Activated CD4-positive, alpha-beta T cell treated with anti-CD3 and anti-CD28 coated beads, Interleukin-2, Interleukin-4, amounts not matched to agents 100 ng/mL and 50 ng/mL, durations not matched to agents 16 hours and 8 hours (primary cell): ENCODE data around the gene CCDC142.
"Not testable (repeated sequence)": the region's sequence is repeated elsewhere in the genome, so short reads cannot be mapped to it uniquely, and the experiment has no call there.

ENCODE experiments used
- DNase-seq: peaks from one replicate; pipeline ENCODE4 v3.0.0-alpha.2; 2020; ENCODE audit warnings: low spot score

The CCDC142 gene

GRCh38 chr2:74498500-74499266 lies 15.9 kb upstream of the CCDC142 start:
- peak; percentile 59 for DNase-seq

- no peak for DNase-seq
Observed at GRCh38 chr2:74497777-74498499, 15.1 kb upstream of the CCDC142 start.

GRCh38 chr2:74496997-74497776 lies 14.4 kb upstream of the CCDC142 start:
- no peak for DNase-seq

DNA sequence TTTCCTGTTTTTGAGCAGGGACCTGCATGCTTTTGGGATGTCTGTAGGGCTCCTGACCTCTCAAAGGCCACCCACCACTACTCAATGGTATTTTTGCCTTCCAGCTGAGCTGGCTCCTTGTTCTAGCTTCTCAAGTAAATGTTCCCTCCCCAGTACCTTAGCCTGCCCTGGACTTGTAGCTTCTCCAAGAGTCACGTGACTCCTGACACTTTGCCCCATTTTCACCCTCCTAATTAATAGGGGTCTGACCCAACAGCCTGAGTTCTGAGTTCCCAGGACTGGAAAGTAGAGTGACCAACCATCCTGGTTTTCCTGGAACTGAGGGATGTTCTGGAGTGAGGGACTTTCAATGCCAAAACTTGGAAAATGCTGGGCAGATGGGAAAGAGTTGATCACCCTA lies 12.6 kb upstream of the CCDC142 start:
- DNase-seq: no peak

DNA sequence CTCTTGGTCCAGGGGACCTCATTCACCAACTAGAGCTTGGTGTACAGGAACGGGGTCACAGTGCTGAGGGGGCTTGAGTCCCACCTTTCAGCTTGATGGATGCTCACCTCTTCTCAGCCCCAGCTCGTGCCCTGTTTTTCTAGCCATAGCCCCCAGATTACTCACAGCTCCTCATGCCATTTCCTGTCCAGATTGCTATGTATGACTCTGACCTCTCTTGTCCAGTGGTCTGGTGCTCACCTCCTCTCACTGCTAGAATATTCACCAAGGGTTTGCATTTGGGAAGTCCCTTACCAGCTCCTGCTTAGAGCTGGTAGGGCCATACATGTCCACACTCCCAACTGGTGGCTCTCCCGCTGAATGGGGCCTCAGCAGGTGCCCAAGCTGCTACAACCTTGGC lies 10.7 kb upstream of the CCDC142 start:
- DNase-seq: no peak

DNA sequence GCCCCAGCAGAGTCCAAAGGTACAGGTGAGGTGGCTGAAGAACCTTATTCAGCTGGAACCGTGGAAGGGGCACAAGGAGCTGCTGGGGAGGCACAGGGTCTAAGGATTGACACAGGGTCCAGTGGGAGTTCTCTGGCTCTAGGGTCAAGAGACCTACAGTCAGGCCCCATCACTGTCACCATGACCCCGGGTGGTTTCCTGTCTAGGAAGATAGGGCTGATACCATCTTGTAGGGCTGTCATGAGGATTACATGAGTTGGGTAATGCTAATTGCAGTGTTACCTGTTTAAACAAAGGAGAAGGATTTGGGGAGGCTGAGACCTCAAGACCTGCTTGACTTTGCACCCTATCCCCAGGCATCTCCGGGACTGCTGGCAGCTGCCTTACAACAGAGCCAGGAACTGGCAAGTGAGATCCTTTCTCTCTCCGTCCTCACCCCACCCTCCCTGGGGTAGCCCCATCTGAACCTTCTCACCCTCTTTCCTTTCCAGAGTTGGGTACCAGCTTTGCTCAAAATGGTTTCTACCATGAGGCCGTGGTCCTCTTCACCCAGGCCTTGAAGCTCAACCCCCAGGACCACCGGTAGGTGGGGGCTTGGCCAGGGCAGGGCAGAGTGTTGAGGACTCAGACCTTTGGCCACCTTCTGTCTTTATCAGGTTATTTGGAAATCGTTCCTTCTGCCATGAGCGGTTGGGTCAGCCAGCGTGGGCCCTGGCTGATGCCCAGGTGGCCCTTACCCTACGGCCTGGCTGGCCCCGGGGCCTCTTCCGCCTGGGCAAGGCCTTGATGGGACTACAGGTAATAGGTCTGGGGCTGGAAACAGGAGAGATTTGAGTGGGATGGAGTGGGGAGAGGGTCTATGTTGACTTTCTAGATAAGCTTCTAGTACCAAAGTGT lies 9.1 kb upstream of the CCDC142 start:
- DNase-seq: no peak

DNA sequence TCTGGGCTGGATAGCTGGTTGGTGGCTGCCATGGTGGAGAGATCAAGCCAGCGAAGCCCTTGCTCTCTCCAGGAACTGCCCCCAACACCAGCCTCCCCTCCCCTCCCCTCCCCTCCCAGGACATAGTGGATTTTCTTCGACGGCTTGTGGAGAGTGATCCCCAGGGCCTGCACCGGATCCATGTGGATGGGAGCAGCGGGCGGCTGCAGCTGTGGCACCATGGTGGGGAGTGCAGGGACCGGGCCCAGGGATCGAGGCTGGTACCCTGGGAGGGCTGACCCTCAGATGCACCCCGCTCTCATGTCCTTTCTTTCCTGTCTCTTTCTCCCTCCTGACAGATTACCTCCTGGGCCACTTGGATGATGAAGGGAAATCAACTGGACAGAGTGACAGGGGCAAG lies 7.1 kb upstream of the CCDC142 start:
- DNase-seq: no peak

DNA sequence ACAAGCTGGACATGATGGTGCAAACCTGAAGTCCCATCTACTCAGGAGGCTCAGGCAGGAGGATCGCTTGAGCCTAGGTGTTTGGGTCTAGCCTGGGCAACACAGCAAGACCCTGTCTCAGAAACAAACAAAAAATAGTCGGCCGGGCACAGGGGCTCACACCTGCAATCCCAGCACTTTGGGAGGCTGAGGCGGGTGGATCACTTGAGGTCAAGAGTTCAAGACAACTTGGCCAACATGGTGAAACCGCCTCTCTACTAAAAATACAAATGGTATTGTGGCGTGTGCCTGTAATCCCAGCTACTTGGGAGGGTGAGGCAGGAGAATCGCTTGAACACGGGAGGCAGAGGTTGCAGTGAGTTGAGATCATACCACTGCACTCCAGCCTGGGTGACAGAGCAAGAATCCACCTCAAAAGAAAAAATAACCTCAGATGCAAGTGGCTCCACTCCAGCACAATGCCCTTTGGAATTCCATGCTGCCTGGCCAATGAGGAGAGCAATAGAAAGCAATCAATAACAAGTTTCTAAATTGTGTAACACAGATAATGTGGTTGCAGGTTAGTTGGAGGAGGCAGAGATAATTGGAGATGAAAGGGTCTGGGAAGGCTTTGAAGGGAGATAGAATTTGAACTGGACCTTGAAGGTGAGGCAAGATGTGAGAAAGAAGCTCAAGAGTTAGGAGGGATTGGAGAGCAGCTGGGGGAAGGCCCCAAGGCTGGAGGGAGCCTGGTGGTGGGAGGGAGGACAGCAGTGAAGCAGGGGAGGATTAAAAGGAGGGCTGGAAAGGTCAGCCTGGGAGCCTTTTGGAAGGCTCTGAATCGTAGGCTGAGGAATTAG lies 6.1 kb upstream of the CCDC142 start:
- DNase-seq: no peak

- no peak for DNase-seq
Observed at GRCh38 chr2:74486141-74486540, 3.3 kb upstream of the CCDC142 start.

DNA sequence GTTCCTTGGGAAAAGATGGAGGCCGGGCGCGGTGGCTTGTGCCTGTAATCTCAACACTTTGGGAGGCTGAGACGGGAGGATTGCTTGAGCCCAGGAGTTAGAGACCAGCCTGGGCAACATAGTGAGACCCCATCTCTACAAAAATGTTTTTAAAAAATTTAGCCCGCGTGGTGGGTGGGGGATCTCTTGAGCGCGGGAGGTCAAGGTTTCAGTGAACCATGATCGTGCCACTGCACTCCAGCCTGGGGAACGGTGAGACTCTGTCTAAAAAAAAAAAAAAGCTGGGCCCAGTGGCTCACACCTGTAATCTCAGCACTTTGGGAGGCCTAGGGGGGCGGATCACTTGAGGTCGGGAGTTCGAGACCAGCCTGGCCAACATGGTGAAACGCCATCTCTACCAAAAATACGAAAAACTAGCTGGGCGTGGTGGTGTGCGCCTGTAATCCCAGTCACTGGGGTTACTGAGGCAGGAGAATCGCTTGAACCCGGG lies 922 bp upstream of the CCDC142 start:
- not testable (repeated sequence) for DNase-seq

GRCh38 chr2:74481961-74482800 lies 617 bp downstream of the CCDC142 start:
- no peak for DNase-seq

DNA sequence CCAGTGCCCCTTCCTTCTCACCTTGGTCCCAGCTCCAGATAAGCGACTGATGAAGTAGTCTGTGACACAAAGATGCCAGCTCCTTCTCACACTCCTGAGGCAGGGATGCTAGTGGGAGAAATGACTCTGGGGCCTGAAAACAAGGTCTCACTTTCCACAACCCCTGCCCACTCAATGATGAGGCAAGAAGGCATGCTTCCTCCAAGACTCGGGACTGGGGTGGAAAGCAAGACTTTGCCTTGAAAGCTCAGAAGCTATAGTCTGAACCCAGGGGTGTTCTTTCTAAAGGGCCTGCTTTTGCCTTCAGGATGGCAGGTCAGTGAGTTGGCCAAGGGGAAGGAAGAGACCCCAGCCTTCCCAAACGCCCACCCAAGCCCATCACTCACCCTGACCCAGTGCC lies 1.4 kb downstream of the CCDC142 start:
- no peak for DNase-seq

DNA sequence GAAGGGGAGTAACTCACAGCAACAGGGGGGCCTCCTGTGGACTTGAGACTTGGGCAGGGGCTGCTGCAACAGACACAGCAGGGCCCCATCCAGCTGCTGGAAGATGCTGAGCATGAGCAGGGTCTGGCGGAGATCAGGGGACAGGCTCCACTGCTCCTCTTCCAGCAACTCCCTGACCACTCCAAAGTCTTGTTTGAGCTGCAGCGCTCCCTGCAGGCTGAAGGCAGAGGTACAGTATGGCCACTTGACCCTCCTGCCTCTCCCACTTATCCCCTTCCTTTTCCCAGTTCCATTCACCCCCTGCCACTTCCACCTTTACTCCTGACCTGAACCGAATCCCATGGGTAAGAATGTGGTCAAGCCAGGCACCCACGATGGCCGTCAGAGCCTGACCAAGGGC lies 7.9 kb downstream of the CCDC142 start:
- no peak for DNase-seq

- DNase-seq: no peak
Observed at GRCh38 chr2:74474481-74474880, 8.3 kb downstream of the CCDC142 start.

- DNase-seq: no peak
Observed at GRCh38 chr2:74472945-74473258, 9.9 kb downstream of the CCDC142 start.

- DNase-seq: peak; percentile 97
Observed at GRCh38 chr2:74472086-74472944, 10.5 kb downstream of the CCDC142 start, which contains the start of gene MRPL53. MRPL53 (minus strand) TSS chr2:74472680; CDS start chr2:74472660, 20 bp downstream.

DNA sequence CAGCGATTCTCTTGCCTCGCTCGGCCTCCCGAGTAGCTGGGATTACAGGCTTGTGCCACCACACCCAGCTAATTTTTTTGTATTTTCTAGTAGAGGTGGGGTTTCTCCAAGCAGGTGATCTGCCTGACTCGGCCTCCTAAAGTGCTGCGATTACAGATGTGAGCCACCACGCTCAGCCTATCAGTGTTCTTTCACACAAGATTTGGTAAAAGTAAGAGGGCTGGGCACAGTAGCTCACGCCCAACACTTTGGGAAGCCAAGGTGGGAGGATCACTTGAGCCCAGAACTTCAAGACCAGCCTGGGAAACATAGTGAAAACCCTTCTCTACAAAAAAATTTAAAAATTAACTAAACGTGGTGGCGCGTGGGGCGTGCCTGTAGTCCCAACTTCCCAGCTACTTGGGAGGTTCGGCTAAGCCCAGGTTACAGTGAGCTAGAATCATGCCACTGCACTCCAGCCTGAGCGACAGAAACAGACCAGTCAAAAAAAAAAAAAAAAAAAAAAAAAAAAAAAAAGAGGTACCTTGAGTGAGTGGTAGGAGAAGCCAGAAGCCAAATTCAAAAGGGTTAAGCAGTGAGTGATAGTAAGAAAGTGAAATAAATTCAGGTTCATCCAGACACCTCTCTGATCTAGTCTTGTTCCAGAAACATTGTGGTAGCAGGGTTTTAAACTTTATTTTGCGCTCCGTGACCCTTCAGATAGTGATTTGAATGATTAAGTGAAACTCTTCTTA lies 11.3 kb downstream of the CCDC142 start:
- DNase-seq: no peak

GRCh38 chr2:74470742-74471141 lies 12.1 kb downstream of the CCDC142 start:
- not testable (repeated sequence) for DNase-seq
